8988T (cell line): ENCODE results near the gene METTL25.
"Not testable (repeated sequence)": the region's sequence is repeated elsewhere in the genome, so short reads cannot be mapped to it uniquely, and the experiment has no call there.

ENCODE experiments used
- DNase-seq: peaks from one replicate; pipeline ENCODE4 v3.0.0; 2011

The METTL25 gene, protein sequence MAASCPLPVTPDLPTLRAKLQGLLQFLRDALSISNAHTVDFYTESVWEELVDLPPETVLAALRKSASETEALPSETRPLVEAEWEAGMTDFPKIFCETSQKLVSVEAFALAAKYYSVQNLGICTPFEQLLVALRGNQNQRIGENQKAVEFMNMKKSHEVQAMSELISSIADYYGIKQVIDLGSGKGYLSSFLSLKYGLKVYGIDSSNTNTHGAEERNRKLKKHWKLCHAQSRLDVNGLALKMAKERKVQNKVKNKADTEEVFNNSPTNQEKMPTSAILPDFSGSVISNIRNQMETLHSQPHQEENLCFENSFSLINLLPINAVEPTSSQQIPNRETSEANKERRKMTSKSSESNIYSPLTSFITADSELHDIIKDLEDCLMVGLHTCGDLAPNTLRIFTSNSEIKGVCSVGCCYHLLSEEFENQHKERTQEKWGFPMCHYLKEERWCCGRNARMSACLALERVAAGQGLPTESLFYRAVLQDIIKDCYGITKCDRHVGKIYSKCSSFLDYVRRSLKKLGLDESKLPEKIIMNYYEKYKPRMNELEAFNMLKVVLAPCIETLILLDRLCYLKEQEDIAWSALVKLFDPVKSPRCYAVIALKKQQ

GRCh38 chr12:82358200-82359114, at the start of gene METTL25, which contains the start of gene CCDC59:
METTL25 (plus strand) TSS chr12:82358529; CDS start chr12:82358566, 37 bp downstream.
CCDC59 (minus strand) TSS chr12:82358387; CDS start chr12:82358376, 11 bp downstream.
- DNase-seq: peak; percentile 56

DNA sequence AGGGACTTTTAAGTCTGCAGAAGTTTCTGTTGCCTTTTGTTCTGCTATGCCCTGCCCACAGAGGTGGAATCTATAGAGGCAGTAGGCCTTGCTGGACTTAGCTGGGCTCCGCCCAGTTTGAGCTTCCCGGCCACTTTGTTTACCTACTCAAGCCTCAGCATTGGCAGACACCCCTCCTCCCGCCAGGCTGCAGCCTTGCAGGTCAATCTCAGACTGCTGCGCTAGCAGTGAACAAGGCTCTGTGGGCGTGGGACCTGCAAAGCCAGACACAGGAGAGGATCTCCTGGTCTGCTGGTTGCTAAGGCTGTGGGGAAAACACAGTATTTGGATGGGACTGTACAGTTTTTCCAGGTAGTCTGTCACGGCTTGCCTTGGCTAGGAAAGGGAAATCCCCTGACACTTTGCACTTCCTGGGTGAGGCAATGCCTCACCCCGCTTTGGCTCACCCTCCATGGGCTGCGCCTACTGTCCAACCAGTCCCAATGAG, 43.9 kb upstream of the METTL25 start:
- DNase-seq: no peak

GRCh38 chr12:82319276-82319675, 39.1 kb upstream of the METTL25 start:
- no peak for DNase-seq

DNA sequence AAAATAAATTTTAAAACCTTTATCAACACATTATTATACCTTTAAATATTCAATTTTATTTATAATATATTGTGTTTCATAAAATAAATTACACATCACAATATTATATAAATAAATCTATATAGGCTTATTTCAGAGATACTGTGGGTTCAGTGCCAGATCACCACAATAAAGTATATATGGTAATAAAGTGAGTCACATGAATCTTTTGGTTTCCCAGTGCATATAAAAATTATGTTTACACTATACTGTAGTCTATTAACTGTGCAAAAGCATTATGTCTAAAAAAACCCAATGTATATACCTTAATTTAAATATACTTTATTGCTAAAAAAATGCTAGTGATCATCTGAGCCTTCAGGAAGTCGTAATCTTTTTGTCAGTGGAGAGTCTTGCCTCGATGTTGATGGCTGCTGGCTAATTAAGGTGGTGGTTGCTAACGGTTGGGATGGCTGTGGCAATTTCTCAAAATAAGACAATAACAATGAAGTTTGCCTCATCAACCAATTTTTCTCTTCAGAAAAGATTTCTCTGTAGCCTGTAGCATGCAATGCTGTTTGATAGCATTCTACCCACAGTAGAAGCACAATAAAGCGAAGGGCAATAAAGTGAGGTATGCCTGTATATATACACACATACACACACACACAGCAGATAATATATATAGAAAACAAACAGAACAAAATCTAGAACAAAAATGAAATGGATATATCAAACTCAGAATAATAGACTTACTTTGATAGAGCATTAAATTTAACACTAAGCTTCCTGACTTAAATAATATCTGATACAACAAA, 32.6 kb upstream of the METTL25 start:
- DNase-seq: no peak

DNA sequence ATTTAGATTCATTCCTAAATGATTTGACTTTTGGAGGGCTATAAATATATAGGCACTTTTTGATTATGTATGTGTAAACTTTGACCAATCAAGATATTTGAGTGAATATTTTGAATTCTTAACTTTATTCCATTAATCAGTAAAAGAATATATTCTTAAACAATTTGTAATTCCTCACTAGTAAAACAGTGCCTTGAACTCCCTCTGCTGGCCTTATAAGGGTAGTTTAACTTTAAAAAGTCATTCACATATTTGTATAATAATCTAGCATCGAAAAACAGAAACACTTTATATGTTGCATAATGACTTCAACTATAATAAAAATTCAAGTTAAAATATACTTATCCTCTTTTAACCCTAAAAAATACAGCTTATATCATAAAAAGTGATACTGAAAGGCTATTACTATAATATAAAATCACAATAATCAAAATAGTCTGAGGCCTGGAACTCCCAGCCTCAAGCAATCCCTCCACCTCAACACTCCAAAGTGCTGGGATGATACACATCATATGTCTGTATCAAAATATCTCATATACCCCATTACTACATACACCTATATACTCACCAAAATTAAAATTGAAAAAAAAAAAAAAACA, 31.3 kb upstream of the METTL25 start:
- no peak for DNase-seq

- no peak for DNase-seq
Measured at GRCh38 chr12:82327861-82328260, 30.5 kb upstream of the METTL25 start.

- DNase-seq: no peak
Measured at GRCh38 chr12:82329508-82329907, 28.8 kb upstream of the METTL25 start.

- DNase-seq: no peak
Measured at GRCh38 chr12:82350161-82350560, 8.2 kb upstream of the METTL25 start.

GRCh38 chr12:82351390-82351789, 6.9 kb upstream of the METTL25 start:
- DNase-seq: no peak

DNA sequence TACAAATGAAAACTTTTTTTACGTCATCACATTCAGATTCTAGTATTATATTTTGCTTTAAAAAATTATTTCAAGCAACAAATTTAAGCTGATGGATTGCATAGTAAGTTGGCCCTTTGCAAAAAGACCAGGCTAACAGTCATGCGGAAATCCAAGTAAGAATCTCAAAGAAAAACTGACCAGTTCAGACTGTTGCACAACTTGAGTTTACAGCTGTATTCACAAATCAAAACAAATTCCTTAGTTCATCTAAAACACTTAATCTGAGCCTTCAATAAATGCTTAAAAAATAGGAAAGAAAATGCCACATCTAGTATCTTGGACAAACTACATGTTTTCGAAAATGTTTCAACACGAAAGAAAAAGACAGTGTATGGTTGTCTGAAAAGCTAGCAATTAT, 989 bp upstream of the METTL25 start:
- no peak for DNase-seq

DNA sequence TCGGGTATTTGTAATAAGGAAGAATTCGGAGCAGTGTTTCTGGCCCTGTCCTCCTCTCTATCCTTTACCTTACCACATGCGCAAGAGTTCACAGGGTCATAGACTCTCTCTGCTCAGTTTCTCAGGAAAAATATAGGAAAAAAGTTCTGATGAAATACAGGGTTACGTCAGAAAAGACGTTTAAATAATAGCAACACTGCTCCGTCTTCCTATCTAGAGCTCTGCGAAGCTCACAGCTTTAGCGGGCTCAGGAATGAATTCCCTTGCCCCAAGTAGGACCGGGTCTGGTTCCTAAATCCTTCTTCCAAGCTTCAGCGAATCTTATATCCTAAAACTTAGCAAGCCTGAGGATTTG, 507 bp upstream of the METTL25 start:
- DNase-seq: no peak

DNA sequence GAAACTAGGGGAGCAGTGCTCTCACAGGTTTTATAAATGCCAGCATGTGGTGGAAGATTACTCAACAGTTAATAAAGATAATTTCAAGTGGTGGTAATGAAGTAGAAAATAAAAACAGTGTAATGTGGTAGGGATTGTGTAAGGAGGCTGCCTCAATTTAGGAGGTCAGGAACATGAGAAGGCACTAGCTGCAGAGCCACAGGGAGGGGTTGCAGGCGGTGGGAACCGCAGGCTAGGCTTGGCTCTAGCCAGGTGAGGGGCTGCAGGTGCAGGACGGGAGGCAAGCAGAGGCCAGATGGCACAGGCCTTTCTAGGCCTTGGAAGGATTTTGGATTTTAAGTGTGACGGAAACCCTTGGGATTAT, 768 bp downstream of the METTL25 start:
- no peak for DNase-seq

GRCh38 chr12:82360834-82361233, 2.5 kb downstream of the METTL25 start:
- DNase-seq: not testable (repeated sequence)

DNA sequence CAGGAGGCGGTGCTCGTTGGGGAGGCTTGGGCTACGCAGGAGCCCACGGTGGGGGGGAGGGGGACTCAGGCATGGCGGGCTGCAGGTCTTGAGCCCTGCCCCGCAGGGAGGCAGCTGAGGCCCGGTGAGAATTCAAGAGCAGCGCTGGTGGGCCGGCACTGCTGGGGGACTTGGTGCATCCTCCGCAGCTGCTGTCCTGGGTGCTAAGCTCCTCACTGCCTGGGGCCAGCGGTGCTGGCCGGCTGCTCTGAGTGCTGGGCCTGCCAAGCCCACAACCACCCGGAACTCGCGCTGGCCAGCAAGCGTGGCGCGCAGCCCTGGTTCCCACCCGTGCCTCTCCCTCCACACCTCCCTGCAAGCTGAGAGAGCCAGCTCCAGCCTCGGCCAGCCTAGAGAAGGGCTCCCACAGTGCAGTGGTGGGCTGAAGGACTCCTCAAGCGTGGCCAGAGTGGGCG, 3.2 kb downstream of the METTL25 start:
- DNase-seq: no peak

DNA sequence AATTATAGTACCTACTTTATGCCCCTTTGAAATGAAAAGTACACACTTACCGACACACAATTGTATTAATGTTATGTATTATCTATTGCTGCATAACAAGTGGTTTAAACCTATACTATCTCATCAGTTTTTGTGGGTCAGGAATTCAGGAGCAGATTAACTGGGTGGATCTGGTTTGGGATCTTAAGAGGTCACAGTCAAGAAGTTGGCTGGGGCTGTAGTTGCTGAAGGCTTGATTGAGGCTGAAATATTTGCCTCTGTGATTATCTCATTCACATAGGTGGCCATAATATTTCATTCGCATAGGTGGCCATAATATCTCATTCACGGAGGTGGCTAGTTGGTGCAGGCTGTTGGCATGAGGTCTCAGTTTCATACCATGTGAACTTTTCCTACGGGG, 5.7 kb downstream of the METTL25 start:
- no peak for DNase-seq

DNA sequence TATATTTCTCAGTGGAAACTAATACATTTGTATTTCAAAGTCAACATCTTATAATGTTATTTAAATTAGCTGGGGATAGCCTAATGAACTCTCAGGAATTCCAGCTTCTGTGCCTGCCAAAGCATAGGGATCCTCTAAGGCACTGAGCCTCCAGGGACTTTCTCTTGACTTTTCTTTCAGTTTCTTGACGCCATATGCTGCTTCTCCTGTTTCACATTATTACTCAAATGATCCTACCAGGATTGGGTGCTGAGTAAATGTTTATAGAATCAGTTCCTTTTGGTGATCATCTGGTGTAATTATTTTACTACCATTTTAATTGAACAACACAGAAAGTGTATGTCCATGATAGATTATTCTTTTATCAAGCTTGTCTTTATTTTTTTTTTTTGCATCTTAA, 7.9 kb downstream of the METTL25 start:
- no peak for DNase-seq

GRCh38 chr12:82375201-82375600, 16.9 kb downstream of the METTL25 start:
- no peak for DNase-seq

DNA sequence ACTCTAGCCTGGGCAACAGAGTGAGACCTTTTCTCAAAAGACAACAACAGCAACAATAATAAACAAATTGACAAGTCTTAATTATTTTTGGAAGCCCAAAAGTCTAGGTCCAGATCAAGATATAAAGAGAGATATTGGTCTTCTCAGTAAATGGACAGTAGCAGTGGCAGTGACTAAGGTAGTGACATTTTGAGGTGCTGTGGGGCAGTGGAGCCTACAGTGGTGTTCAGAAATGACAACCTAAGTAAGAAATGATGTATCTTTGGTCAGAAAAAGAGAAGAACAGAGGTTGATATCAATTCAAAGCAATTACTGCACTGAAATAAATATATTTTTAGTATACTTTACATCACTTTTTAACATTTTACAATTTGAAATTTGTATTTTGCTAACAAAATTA, 20.7 kb downstream of the METTL25 start:
- no peak for DNase-seq

GRCh38 chr12:82383930-82384552, 25.7 kb downstream of the METTL25 start:
- no peak for DNase-seq

- DNase-seq: no peak
Measured at GRCh38 chr12:82398879-82399278, 40.5 kb downstream of the METTL25 start.

GRCh38 chr12:82400819-82401218, 42.5 kb downstream of the METTL25 start:
- no peak for DNase-seq

- DNase-seq: no peak
Measured at GRCh38 chr12:82406651-82407050, 48.3 kb downstream of the METTL25 start.
